ENCODE results near the gene CCDC40. TPM values are rescaled to one million over a fixed set of nuclear protein-coding genes. Genes with fewer than 3 reads are reported as not detected.

Gene CCDC40
- total and polyA plus RNA-seq, 4 experiments from 2014 or later = 0.28 to 1.3 TPM; not detected in 2

GRCh38 chr17:80006811-80007752 lies 29.4 kb upstream of the CCDC40 start:
- H3K9me3 Mint-ChIP-seq = no peaks in the 10 kb centered on the region
- H3K9me3 ChIP-seq (ENCODE audit: control insufficient read depth in 1 of 2, low read length in 2 of 2) = no peaks in the 10 kb centered on the region
- no peak overlapping the region for H3K4me3 Mint-ChIP-seq

GRCh38 chr17:80007939-80008338 lies 28.5 kb upstream of the CCDC40 start:
- H3K27ac ChIP-seq (ENCODE audit: low read depth, low read length) = no peak overlapping the region
- H3K4me1 ChIP-seq (ENCODE audit: insufficient read depth, low read length) = peaks cover 6% of the 10 kb centered on the region
- Mint-ChIP-seq H3K36me3 (no peaks in the 10 kb centered on the region), H3K9me3 (no peaks in the 10 kb centered on the region), H3K27ac (no peak overlapping the region), H3K4me3 (no peak overlapping the region), H3K4me1 (peaks cover 1 to 14% (median 6%) of the 10 kb centered on the region in 4 donors), H3K27me3 (no peaks in the 10 kb centered on the region)
- no peaks in the 10 kb centered on the region for H3K27me3 ChIP-seq (ENCODE audit: insufficient read depth, low read length)
- ChIA-PET POLR2A (ENCODE audit: partially characterized antibody) (interaction anchor here (0.8 to 1.6 kb wide), 4 partner anchors 11 to 94 kb away, joined by 3 to 12 read pairs (median 4); partner anchors contain the start of gene GAA), CTCF (ENCODE audit: partially characterized antibody) (interaction anchor here (0.9 to 3.8 kb wide), 12 partner anchors 9 to 219 kb away, joined by 3 to 41 read pairs (median 8); no protein-coding TSS in a partner anchor)
- H3K36me3 ChIP-seq (ENCODE audit: insufficient read depth, low read length) = no peaks in the 10 kb centered on the region
- DNase-seq = no peak
- no peaks in the 10 kb centered on the region for H3K9me3 ChIP-seq (ENCODE audit: control insufficient read depth in 1 of 2, low read length in 2 of 2)
- intact Hi-C loops (cut with micrococcal nuclease) = loop anchor here (10.0 kb wide), 1 partner anchor 77 kb away; no protein-coding TSS in a partner anchor
- no peak overlapping the region for H3K4me3 ChIP-seq (ENCODE audit: low read length in 2 of 2)

More at GRCh38 chr17:80006811-80007752, 29.4 kb upstream of the CCDC40 start:
- no peak for DNase-seq
- H3K4me1 ChIP-seq (ENCODE audit: insufficient read depth, low read length) = peaks cover 6% of the 10 kb centered on the region
- intact Hi-C loops (cut with micrococcal nuclease) = loop anchor here (10.0 kb wide), 1 partner anchor 78 kb away; no protein-coding TSS in a partner anchor
- no peaks in the 10 kb centered on the region for H3K36me3 Mint-ChIP-seq
- no peaks in the 10 kb centered on the region for H3K27me3 ChIP-seq (ENCODE audit: insufficient read depth, low read length)
- CTCF ChIA-PET (ENCODE audit: partially characterized antibody) = interaction anchor here (0.8 to 3.4 kb wide), 13 partner anchors 9 to 246 kb away, joined by 3 to 24 read pairs (median 6); no protein-coding TSS in a partner anchor
- peaks cover 1 to 14% (median 6%) of the 10 kb centered on the region in 4 donors for H3K4me1 Mint-ChIP-seq
- POLR2A ChIA-PET (ENCODE audit: partially characterized antibody) = interaction anchor here (1.0 to 3.2 kb wide), 3 partner anchors 9 to 10 kb away, joined by 3 to 12 read pairs (median 12); no protein-coding TSS in a partner anchor
- no peaks in the 10 kb centered on the region for H3K27me3 Mint-ChIP-seq
- no peak overlapping the region for H3K4me3 ChIP-seq (ENCODE audit: low read length in 2 of 2)
- H3K27ac ChIP-seq (ENCODE audit: low read depth, low read length) = no peak overlapping the region
- no peaks in the 10 kb centered on the region for H3K36me3 ChIP-seq (ENCODE audit: insufficient read depth, low read length)
- H3K27ac Mint-ChIP-seq = peak overlapping the region in 1 of 7 donors; percentile 13

GRCh38 chr17:80008383-80008840 lies 28.0 kb upstream of the CCDC40 start:
- DNase-seq = peak; percentile 54 to 72 (median 62)
- Histone ChIP-seq H3K36me3 (ENCODE audit: insufficient read depth, low read length) (no peaks in the 10 kb centered on the region), H3K9me3 (ENCODE audit: control insufficient read depth in 1 of 2, low read length in 2 of 2) (no peaks in the 10 kb centered on the region), H3K4me1 (ENCODE audit: insufficient read depth, low read length) (peaks cover 6% of the 10 kb centered on the region), H3K4me3 (ENCODE audit: low read length in 2 of 2) (no peak overlapping the region), H3K27me3 (ENCODE audit: insufficient read depth, low read length) (no peaks in the 10 kb centered on the region), H3K27ac (ENCODE audit: low read depth, low read length) (no peak overlapping the region)
- Mint-ChIP-seq H3K27me3 (no peaks in the 10 kb centered on the region), H3K4me3 (peak overlapping the region in 1 of 8 donors; percentile 6), H3K27ac (no peak overlapping the region), H3K9me3 (no peaks in the 10 kb centered on the region), H3K4me1 (peaks cover 1 to 14% (median 6%) of the 10 kb centered on the region in 4 donors), H3K36me3 (no peaks in the 10 kb centered on the region)
- intact Hi-C loops (cut with micrococcal nuclease) = loop anchor here (10.0 kb wide), 1 partner anchor 76 kb away; no protein-coding TSS in a partner anchor
- ChIA-PET POLR2A (ENCODE audit: partially characterized antibody) (interaction anchor here (0.8 to 1.6 kb wide), 4 partner anchors 12 to 93 kb away, joined by 3 to 12 read pairs (median 4); partner anchors contain the start of gene GAA), CTCF (ENCODE audit: partially characterized antibody) (interaction anchor here (0.9 to 3.8 kb wide), 12 partner anchors 9 to 219 kb away, joined by 3 to 41 read pairs (median 8); no protein-coding TSS in a partner anchor)

- H3K4me1 ChIP-seq (ENCODE audit: insufficient read depth, low read length) = peaks cover 6% of the 10 kb centered on the region
- H3K27ac ChIP-seq (ENCODE audit: low read depth, low read length) = no peak overlapping the region
- ChIA-PET POLR2A (ENCODE audit: partially characterized antibody) (interaction anchor here (1.4 to 1.6 kb wide), 2 partner anchors 12 to 15 kb away, joined by 4 to 12 read pairs; no protein-coding TSS in a partner anchor), CTCF (ENCODE audit: partially characterized antibody) (interaction anchor here (0.9 to 3.8 kb wide), 12 partner anchors 8 to 220 kb away, joined by 3 to 41 read pairs (median 8); no protein-coding TSS in a partner anchor)
- no peak overlapping the region for H3K27ac Mint-ChIP-seq
- no peak overlapping the region for H3K4me3 ChIP-seq (ENCODE audit: low read length in 2 of 2)
- no peaks in the 10 kb centered on the region for H3K27me3 Mint-ChIP-seq
- H3K27me3 ChIP-seq (ENCODE audit: insufficient read depth, low read length) = no peaks in the 10 kb centered on the region
- H3K36me3 ChIP-seq (ENCODE audit: insufficient read depth, low read length) = no peaks in the 10 kb centered on the region
- no peaks in the 10 kb centered on the region for H3K36me3 Mint-ChIP-seq
- H3K4me1 Mint-ChIP-seq = peaks cover 1 to 14% (median 6%) of the 10 kb centered on the region in 4 donors
- H3K9me3 ChIP-seq (ENCODE audit: control insufficient read depth in 1 of 2, low read length in 2 of 2) = no peaks in the 10 kb centered on the region
- no peak for DNase-seq
- intact Hi-C loops (cut with micrococcal nuclease) = loop anchor here (10.0 kb wide), 1 partner anchor 76 kb away; no protein-coding TSS in a partner anchor
- no peak overlapping the region for H3K4me3 Mint-ChIP-seq
- no peaks in the 10 kb centered on the region for H3K9me3 Mint-ChIP-seq
Observed at GRCh38 chr17:80008848-80009247, 27.6 kb upstream of the CCDC40 start.

- Histone ChIP-seq H3K36me3 (ENCODE audit: insufficient read depth, low read length) (no peaks in the 10 kb centered on the region), H3K9me3 (ENCODE audit: control insufficient read depth in 1 of 2, low read length in 2 of 2) (no peaks in the 10 kb centered on the region), H3K4me1 (ENCODE audit: insufficient read depth, low read length) (peaks cover 6% of the 10 kb centered on the region), H3K27me3 (ENCODE audit: insufficient read depth, low read length) (no peaks in the 10 kb centered on the region), H3K4me3 (ENCODE audit: low read length in 2 of 2) (no peak overlapping the region), H3K27ac (ENCODE audit: low read depth, low read length) (no peak overlapping the region)
- no peak overlapping the region for H3K4me3 Mint-ChIP-seq
- no peak for DNase-seq
- POLR2A ChIA-PET (ENCODE audit: partially characterized antibody) = interaction anchor here (1.4 kb wide), 1 partner anchor 16 kb away, joined by 4 read pairs; no protein-coding TSS in a partner anchor
- no peaks in the 10 kb centered on the region for H3K27me3 Mint-ChIP-seq
- peaks cover 1 to 14% (median 6%) of the 10 kb centered on the region in 4 donors for H3K4me1 Mint-ChIP-seq
- H3K36me3 Mint-ChIP-seq = no peaks in the 10 kb centered on the region
- H3K9me3 Mint-ChIP-seq = no peaks in the 10 kb centered on the region
- intact Hi-C loops (cut with micrococcal nuclease) = loop anchor here (10.0 kb wide), 1 partner anchor 75 kb away; no protein-coding TSS in a partner anchor
- H3K27ac Mint-ChIP-seq = no peak overlapping the region
- CTCF ChIA-PET (ENCODE audit: partially characterized antibody) = interaction anchor here (1.8 to 3.8 kb wide), 8 partner anchors 8 to 220 kb away, joined by 5 to 41 read pairs (median 8); no protein-coding TSS in a partner anchor
Observed at GRCh38 chr17:80009391-80010282, 26.8 kb upstream of the CCDC40 start.

GRCh38 chr17:80010283-80010858 lies 26.1 kb upstream of the CCDC40 start:
- Histone ChIP-seq H3K36me3 (ENCODE audit: insufficient read depth, low read length) (no peaks in the 10 kb centered on the region), H3K4me3 (ENCODE audit: low read length in 2 of 2) (no peak overlapping the region), H3K27me3 (ENCODE audit: insufficient read depth, low read length) (no peaks in the 10 kb centered on the region), H3K4me1 (ENCODE audit: insufficient read depth, low read length) (peaks cover 6% of the 10 kb centered on the region), H3K9me3 (ENCODE audit: control insufficient read depth in 1 of 2, low read length in 2 of 2) (no peaks in the 10 kb centered on the region), H3K27ac (ENCODE audit: low read depth, low read length) (no peak overlapping the region)
- Mint-ChIP-seq H3K4me3 (no peak overlapping the region), H3K36me3 (no peaks in the 10 kb centered on the region), H3K9me3 (no peaks in the 10 kb centered on the region), H3K27me3 (no peaks in the 10 kb centered on the region), H3K4me1 (peaks cover 1 to 14% (median 6%) of the 10 kb centered on the region in 4 donors), H3K27ac (no peak overlapping the region)
- ChIA-PET CTCF (ENCODE audit: partially characterized antibody) (interaction anchor here (1.0 to 3.8 kb wide), 4 partner anchors 11 to 271 kb away, joined by 3 to 41 read pairs (median 4); no protein-coding TSS in a partner anchor), POLR2A (ENCODE audit: partially characterized antibody) (no interaction called here)
- intact Hi-C loops (cut with micrococcal nuclease) = no loop called here
- no peak for DNase-seq

All from CD4-positive, alpha-beta memory T cell (primary cell).